HG03095 (cell line): ENCODE measurements around the gene RBL2.
"Not testable (repeated sequence)": the region's sequence is repeated elsewhere in the genome, so short reads cannot be mapped to it uniquely, and the experiment has no call there.

ENCODE experiments used
- ATAC-seq: cut with Tn5 transposase; IDR thresholded peaks from one replicate; pipeline ENCODE4 v1.9.1; 2021; ENCODE audit warnings: moderate library complexity; ENCODE audit not compliant: unreplicated experiment

Gene RBL2

GRCh38 chr16:53506254-53506653, 72.0 kb downstream of the RBL2 start:
- no peak for ATAC-seq

GRCh38 chr16:53507464-53508179, 73.4 kb downstream of the RBL2 start:
- no peak for ATAC-seq

GRCh38 chr16:53509906-53510703, 75.8 kb downstream of the RBL2 start:
- peak; percentile 42 for ATAC-seq

GRCh38 chr16:53510704-53511070, 76.4 kb downstream of the RBL2 start:
- no peak for ATAC-seq

- no peak for ATAC-seq
Measured at GRCh38 chr16:53511084-53511402, 76.8 kb downstream of the RBL2 start.

- ATAC-seq: no peak
Measured at GRCh38 chr16:53511403-53512280, 77.4 kb downstream of the RBL2 start.

GRCh38 chr16:53512795-53513194, 78.5 kb downstream of the RBL2 start:
- not testable (repeated sequence) for ATAC-seq

GRCh38 chr16:53515259-53515658, 81.0 kb downstream of the RBL2 start:
- ATAC-seq: no peak

- no peak for ATAC-seq
Measured at GRCh38 chr16:53515811-53516210, 81.5 kb downstream of the RBL2 start.

- ATAC-seq: no peak
Measured at GRCh38 chr16:53517851-53518250, 83.6 kb downstream of the RBL2 start.

GRCh38 chr16:53518550-53519416, 84.5 kb downstream of the RBL2 start:
- ATAC-seq: peak; percentile 97

GRCh38 chr16:53519417-53520091, 85.3 kb downstream of the RBL2 start:
- no peak for ATAC-seq

- no peak for ATAC-seq
Measured at GRCh38 chr16:53523126-53523804, 89.0 kb downstream of the RBL2 start.

GRCh38 chr16:53523971-53524548, 89.8 kb downstream of the RBL2 start:
- ATAC-seq: no peak

GRCh38 chr16:53528797-53529196, 94.5 kb downstream of the RBL2 start:
- ATAC-seq: no peak

GRCh38 chr16:53529513-53529912, 95.2 kb downstream of the RBL2 start:
- ATAC-seq: no peak

- no peak for ATAC-seq
Measured at GRCh38 chr16:53530046-53530445, 95.8 kb downstream of the RBL2 start.

GRCh38 chr16:53530741-53531140, 96.5 kb downstream of the RBL2 start:
- ATAC-seq: no peak

GRCh38 chr16:53534206-53534605, 99.9 kb downstream of the RBL2 start:
- ATAC-seq: no peak
